HuH-7.5 (cell line): Measurements from ENCODE around the gene METTL25B.
A peak's percentile ranks its signal among the peaks of the same experiment; 100 is the strongest.

Source experiments
- DNase-seq: peaks from one replicate; pipeline ENCODE4 v3.0.0; 2011; ENCODE audit warnings: low spot score

Gene METTL25B

DNA sequence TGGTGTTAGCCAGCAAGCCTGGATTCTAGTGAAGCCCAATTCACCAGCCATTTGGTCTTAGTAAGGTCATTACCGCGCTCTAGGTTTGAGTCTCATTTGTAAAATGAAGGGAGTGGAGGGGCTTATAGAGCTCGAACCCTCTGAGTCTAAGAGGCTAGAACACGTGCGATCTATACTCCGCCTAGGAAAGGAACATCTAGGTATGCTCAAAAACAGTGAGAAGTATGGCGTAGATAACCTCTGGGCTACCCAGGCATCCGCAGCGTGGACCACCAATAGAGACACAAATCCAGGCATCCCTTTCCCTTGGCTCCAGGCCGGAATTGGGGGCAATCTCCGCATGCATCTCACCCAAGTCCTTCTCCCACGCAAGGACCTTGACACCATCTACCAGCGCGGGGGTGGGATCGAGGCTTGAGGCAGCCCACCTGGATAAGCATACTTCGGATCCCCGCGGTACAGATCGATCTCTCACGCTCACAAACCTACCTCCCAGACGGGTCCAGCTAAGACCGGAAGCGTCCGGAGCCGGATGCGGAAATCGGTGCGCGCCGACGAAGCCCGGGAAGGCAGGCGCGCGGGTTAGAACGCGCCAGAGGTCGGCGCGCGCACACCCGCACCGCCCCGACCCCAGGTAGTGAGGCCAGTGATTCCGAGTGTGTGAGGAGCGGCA lies at the start of gene METTL25B:
METTL25B (plus strand) TSS at position 544 of the 673 bp plus-strand sequence. CDS start 636 bp downstream, outside the sequence.
- peak; percentile 84 for DNase-seq

DNA sequence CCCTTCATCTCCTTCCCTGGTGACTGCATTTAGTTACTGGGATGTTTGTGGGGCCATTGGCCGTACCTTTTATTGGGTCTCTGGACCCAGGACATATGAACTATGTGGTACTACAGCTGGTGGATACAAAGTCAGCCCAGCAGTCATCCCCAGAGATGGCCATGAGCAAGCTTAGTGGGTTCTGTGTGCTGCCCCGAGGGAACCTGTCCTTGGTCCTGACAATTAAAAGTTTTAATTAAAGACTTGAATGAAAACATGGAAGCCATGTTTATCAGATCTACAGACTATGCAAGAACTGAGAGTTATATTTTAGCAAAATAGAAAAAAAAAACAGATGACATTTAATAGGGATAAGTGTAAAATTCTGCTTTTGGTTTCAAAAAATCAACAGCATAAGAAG lies 48.2 kb upstream of the METTL25B start:
- DNase-seq: no peak

DNA sequence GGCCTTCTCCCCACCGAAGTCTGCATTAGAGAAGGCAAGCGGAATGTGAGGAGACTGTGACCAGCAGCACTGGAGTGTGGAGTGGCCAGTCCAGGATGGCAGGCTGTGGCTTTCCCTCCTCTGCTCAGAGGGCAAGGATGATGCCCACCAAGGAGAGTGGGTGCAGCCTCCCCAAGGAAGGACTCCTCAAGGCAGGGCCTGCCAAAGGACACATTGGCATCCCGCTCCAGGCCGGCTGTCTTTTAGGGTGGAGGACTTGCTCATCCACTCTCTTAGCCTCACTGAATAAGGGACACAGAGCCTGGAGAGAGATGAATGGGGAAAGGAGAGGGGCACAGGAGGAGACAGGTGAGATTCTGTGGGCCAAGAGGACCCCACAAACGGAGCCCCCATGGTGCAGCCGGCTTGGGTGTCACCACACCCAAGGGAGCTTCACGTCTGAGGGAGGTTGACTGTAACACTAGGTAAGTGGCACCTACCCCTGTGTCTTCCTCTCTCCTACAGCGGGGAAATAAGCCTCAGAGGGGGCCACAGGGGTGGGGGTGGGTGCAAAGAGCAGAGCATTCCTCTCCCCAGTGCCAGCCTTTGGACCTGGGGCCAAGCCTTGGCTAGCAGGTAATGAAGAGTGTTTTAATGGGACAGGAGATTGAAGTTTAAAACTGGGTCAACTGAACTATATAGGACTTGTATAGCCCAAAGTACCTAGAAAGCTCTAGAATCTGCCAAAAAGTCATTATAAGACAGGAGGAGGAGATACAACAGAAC lies 46.9 kb upstream of the METTL25B start:
- DNase-seq: no peak

DNA sequence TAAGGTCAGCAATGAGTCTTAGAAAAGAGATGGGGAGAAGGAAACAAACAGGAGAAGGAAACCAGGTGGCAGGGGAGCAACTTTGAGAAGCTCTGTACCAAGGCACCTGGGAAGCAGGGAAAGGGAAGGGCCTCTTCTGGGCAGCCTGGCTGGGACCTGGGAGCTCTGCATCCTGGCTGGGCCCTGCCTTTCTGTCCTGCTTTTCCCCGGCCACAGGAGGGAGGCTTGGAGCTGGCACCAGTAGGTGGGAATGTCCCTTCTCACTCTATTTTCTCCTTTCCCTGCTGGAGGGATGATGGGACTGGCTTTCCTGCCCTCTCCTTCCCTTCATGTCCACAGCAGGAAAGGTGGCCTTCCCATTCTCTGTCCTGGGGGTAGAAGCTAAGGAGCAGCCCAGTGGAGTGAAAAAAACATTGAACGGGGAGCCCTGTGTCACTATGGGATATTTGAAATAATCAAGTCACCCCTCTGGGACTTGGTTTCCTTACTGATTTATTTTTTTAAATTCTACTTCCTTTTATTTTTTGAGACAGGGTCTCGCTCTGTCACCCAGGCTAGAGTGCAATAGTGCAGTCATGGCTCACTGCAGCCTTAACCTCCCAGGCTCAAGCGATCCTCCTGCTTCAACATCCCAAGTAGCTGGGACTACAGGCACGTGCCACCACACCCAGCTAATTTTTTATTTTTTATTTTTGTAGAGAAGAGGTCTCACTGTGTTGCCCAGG lies 45.9 kb upstream of the METTL25B start:
- DNase-seq: no peak

DNA sequence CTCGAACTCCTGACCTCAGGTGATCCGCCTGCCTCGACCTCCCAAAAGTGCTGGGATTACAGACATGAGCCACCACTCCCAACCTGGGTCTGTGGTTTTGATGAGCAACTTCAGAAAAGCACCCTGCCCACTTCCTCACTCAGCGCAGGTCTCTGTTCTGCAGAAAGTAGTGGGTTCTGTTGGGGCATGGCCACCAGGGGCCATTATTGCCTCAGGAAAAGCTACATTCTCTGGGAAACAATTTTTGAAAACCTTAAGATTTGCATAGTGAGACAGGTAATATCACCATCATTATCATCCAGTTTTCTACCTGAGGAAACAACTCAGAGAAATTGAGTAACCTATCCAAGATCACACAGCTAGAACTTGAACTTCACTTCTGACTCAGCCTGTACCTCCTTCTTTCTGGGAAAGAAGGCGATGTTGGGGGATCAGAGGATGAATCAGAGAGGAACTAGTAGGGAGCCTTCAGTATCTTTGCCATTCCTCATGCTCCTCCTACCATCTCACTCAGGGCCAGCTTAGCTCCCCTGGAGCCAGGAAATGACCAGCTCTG lies 44.0 kb upstream of the METTL25B start:
- DNase-seq: no peak

DNA sequence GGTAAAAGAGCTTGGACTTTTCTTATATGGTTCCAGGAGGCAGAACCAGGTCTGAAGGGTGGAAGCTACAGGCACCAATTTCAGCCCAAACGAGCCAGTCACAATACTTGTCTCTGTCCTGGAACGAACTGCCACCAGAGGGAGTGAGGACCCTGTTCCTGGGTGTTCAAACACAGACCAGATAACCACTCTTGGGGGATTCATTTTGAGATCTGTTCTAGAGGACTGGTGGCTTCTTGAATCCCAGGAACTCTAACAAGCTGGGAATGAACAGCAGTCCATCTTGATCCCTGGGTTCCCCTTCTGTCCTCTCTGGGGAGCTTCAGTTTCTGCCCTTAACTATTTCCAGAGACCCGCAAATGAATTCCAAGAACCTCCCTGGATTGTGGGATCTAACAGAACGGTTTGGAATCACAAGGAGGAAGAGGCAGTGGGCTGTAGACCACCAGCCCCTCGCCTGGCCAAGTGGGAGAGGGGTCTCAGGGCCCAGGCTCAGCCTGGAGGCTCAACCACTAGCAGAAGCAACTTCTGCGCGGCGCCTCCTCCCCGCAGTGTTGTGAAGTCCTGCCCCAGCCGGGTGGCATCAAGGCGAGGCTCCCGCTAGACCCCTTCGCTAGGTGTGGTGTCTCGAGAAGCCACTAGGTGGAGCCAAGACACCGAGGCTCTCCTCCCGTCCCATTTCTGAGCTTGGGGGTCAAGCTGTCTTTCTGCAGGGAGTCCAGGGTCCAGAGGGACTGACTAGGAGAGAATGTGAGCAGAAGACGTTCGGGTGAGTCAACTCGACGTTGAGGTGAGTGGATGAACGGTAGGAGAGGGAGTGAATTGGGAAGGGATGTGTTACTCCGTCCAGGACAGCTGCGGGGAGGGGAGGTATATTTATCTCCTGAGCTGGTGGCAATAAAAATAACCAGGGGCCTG lies 39.0 kb upstream of the METTL25B start:
- peak; percentile 79 for DNase-seq

DNA sequence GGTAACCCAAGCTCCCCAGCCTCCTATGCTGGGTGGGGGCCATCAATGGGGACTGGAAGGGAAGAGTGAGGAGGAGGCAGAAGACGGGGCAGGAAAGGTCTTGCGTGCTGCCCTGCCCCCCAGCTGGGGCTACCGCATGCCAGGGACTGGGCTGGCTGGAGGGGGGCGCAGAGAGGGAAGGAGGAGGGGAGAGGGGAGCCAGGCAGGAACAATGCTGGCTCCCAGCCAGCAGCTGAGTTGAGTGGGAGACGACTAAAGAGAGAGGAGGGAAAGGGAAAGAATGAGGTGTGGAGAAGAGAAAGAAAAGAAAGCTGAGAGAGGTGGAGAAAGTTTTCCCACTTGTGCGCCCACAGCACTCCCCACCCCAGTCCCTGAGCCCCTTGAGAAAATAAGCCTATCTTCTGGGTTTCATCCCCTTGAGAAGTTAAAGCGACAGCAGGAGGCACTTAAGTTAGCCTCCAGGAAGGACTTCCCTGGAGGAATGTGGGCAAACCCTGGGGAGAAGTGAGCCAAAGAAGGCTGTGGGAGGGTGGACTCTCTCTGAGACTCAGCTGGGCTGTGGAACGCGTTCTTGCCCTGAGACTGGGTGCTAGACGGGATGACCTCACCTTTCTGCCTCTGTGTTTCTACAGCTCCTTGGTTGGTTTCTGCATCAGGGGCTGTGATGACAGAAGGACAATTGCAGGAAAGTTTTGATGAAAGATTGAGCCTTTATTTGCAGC lies 38.2 kb upstream of the METTL25B start:
- no peak for DNase-seq

DNA sequence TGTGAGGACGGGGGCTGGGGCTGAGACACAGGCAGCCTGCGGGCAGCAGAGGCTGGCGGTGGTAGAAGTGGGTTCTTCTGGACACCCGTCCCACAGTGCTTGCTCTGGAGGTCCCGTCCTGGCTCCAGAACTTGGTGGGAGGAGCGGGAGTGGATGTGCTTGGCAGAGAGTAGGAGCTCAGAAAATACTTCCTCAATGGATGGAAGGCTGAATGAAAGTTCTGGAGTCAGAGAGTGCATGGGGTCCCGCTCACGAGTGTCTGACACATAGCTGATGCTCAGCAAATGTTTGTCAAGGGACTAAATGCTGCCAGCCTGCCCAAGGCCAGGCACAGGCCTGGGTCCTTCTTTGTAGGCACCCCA lies 37.6 kb upstream of the METTL25B start:
- no peak for DNase-seq

DNA sequence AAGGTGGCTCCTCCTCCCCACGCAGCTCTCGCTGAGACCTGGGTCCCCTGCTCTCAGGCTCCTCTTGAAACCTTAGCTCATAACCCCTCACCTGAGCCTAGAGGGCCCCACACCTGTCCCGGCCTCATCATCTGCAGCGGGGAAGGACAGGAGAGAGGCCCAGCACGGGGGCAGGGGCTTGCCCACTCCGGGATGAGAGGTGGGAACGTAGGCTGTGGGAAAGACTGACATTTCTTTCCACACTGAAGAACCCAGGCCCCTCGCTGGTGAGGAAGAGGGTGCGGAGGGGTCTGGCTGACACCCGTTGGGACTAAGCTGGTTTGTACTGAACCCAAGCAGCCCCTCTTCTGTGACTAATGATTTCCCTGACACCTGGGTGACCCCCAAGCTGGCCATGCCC lies 37.1 kb upstream of the METTL25B start:
- no peak for DNase-seq

DNA sequence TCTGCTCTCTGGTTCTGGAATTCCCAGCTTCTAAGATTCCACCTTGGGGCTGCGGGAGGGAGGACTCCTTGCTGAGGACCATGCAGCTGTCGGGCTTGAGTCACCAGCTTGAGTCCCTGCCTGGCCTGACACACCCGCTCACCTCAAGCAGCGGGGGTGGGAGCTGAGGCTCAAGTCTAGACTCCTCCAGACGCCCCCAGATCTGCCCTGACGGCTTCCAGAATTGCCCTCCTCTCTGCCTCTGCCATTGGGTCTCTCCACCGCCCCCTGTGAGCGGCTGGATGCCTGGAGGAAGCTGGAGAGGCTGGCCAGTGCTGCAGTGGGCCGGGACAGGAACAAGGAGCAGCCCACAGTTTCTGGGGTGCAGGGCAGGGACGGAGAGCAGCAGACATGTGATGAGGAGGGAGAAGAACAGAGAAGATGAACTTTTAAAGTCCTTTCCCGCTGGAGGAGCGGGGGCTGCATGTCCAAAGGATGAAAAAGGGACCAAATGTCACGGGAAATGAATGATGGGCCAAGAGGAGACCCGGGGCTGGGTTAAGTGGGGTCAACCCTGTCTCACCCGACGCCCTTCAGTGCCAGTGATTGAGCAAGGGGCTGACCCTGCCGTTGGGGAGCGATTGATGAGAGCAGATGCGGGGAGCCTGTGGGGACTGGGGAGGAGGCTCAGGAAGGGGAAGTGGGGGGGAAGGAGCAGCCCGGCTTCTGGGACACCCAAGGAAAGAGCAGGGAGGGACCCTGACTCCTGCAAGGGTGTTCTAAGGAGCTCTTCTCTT lies 36.4 kb upstream of the METTL25B start:
- DNase-seq: no peak

DNA sequence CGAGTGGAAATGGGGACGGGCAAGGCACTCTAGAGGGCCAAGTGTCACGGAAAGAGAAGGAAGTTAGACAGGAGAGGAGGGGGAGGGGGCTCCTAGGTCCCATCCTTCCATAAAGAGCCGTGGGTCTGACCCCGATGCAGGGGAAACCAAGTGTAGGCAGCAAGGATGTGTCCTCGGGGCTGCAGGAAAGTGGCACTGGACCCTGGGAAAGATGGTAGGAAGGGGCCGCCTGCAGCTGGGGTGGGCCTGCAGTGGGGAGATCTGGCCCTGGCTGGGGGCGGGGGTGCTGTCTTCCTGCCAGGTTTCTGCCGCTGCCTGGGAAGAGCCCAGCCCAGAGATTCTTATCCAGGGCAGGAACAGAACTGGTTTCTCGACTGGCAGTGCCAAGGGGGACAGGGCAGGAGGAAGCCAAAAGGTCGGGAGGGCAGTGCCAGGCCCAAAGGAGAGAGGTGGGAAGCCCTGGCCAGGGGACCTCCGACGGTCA lies 35.8 kb upstream of the METTL25B start:
- DNase-seq: no peak

DNA sequence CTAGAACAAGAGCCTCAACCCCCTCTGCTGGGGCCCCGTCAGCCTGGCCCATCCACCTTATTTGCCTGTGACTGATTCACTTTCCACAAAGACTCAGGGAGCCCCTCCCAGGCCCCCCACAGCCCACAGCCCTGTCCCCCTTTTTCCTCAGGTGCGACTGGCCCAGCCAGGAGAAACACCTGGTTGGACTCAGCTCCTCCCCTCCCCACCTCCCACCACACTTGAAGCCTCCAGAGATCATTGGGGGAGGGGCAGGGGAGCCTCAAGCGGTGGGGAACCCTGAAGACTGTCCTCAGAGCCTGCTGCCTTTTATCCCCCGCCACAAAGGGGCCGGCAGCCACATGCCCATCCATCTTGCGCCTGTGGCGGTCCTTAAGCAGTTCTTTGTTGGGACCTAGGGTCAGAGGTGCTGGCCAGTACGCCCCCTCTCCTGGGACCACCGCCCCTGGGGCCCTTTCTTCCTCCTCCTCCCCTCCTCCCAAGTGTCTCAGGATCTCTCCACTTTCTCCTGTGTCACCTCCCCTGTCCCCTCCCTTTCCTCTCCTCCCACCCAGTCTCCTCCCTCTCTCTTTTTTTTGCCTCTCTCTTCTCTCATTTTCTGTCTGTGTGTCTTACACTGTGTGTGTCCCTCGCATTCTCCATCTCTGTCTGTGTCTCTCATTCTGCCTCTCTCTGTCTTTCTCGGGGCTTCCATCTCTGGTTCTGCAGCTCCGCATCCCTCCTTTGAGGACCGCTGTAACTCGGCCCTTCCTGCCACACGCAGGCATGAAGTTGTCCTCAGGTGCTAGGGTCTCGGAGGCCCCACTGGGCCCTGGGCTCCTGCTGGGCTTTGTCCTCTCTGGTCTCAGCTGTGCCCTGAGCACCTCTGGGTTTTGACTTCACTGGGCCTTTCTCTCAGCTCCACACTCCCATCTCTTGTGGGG lies 35.1 kb upstream of the METTL25B start:
- no peak for DNase-seq

DNA sequence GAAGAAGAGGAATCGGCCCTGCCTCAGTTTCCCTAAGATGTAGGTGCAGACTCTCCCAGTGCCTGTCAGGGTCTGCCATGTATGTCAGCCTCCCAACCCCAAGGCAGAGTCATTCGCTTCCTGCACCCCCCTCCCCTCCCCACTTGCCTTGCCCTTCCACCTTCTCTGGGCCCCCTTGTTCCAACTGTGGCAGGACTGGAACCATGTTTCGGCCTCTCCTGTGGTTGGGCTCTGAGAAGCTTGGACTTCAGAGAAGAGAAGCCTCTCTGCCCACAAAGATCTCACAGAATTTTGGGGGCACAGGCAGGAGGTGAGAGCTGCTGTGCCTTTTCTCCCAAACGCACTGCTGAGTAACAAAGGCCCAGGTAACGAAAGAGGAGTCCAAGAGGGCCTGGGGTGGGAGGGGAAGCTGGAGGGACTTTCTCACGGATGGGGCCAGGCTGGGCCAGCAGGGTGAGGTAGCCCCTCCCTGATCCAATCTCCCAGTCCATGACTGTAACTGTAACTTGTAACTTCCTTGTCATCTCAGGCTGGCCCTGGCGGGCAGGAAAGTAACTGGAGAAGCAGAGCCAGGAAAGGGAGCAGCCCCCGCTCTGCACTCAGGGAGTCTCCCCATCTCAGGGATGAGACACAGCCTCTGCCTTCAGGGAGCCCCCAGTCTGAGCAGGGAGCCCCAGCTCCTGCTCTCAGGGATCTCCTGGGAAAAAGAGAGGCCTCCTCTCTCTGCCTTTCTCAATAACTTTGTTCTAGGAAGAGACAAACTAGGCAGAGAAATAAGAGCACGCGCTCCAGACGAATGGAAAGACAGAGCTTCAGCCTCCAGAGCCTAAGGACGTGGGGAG lies 34.2 kb upstream of the METTL25B start:
- no peak for DNase-seq

DNA sequence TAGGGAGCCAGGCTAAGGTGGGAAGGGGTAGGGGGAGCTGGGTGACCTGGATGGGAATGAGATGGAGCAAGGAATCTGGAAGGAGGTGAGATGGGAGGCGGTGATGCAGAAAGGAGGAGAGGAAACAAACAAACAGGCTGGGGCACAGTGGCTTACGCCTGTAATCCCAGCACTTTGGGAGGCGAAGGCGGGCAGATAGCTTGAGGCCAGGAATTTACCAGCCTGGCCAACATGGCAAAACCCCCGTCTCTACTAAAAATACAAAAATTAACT lies 33.6 kb upstream of the METTL25B start:
- DNase-seq: no peak

DNA sequence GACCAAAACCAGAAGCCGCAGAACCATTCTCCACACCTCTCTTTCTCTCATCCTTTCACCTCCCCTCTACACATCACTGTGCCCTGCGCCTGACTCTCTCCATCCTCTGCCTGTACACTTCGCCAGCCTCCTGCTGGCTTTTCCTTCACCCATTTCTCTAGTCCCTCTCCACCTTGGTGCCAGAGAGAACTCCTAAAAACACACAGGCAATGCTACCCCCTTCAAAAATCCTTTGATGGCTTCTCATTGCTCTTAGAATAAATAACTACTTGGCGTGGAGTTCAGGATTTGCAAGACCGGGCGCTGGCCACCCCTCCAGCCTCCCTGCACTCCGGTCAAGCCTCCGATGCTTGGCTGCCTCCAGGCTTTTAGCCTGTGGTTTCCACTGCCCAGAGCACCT lies 31.5 kb upstream of the METTL25B start:
- DNase-seq: no peak

DNA sequence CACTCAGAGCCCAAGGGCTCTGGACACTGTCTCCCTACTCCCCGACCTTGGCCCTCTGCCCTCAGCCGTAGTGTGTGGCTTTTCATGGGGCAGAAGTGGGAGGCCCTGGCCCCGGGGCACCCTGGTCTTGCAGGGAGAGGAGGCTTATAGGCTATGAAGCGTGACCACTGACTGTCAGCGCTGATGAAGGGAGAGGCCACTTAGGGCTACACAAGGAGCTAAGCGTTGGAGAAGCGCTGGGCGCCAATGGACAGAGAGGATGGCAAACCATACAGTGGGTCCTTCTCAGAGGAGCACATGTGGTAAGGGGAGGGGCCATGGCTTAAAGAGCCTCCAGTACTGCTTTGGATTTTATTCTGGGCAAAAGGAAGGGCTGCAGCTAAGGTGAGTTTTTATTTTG lies 30.8 kb upstream of the METTL25B start:
- DNase-seq: no peak

DNA sequence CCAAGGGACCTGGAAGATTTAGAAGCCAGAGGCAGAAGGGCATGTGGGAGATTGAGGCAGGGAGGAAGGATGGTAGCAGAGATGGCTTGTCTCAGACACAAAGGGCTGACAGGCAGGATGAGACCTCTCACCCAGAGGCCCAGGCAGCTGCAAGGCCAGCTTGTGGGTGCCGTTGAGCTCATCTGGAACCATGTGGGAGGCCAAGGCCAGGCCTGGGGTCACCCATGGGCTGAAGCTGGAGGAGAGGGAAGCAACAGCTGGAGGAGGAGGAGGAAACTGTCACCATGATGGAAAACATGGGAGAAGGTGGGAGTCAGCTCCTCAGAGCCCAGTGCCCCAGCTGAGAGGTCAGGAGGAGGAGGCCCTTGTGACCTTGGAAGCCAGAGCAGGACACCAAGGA lies 29.3 kb upstream of the METTL25B start:
- DNase-seq: no peak
